Measurements from ENCODE around the gene CASZ1. TPM values are rescaled to one million over a fixed set of nuclear protein-coding genes. Genes with fewer than 3 reads are reported as not detected.

CASZ1 gene
- total and polyA plus RNA-seq, 2 experiments from 2014 or later, result 6.2 to 6.7 TPM

DNA sequence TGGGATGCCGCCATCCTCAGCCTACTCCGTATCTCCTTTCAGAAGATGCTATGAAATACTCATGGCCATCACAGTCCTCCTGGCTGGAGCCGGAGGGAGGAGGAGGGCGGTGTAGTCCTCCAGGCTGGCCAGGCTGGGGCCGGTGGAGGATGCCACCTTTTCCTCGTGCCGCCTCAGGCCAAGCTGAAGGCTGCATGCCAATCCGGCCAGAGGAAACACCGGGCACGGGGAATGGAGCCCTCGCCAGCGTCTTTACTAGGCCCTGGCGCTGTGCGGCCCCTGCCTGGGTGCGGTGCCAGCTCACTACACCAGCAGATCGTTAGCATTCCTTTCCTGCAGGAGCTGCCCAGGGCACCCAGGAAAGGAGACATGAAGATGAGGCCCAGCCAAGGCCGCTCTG lies 70.1 kb downstream of the CASZ1 start:
- Histone ChIP-seq H3K27ac (ENCODE audit: low read depth) (no peak overlapping the region), H4K20me1 (replicated peaks; ENCODE audit: insufficient read depth) (no peaks in the 10 kb centered on the region), H3K4me3 (no peak overlapping the region), H3K4me1 (ENCODE audit: insufficient read depth) (peaks cover 6% of the 10 kb centered on the region; the same call in 1 of the 2 replicates), H3F3A (replicated peaks; ENCODE audit: low read depth) (0 out of 2 replicates have a peak, but pooled peaks cover 5% of the 10 kb centered on the region), H3K4me2 (no peak overlapping the region), H3K9me2 (ENCODE audit: insufficient read depth) (no peaks in the 10 kb centered on the region), H3K36me3 (ENCODE audit: insufficient read depth) (no peaks in the 10 kb centered on the region), H3K79me2 (replicated peaks; ENCODE audit: insufficient read depth) (no peaks in the 10 kb centered on the region), H2AFZ (no peak overlapping the region), H3K27me3 (ENCODE audit: insufficient read depth) (no peaks in the 10 kb centered on the region)
- DNase-seq (ENCODE audit: low spot score) (no peak), ATAC-seq (no peak)
- Mint-ChIP-seq H3K4me3 (no peak overlapping the region), H3K36me3 (ENCODE audit: low read depth) (no peaks in the 10 kb centered on the region), H3K9me3 (no peaks in the 10 kb centered on the region), H3K27me3 (ENCODE audit: insufficient read depth, low read depth, poor library complexity) (peaks cover 2% of the 10 kb centered on the region), H3K4me1 (peaks cover 27% of the 10 kb centered on the region), H3K27ac (no peak overlapping the region)
- TF ChIP-seq STAT1 (IDR thresholded peaks at IDR 0.05; ENCODE audit: unreplicated experiment), result no peak
- no peak for TF ChIP-seq NANOG (IDR thresholded peaks at IDR 0.05; ENCODE audit: borderline replicate concordance)
- TF ChIP-seq EZH2 (IDR thresholded peaks at IDR 0.05; ENCODE audit: low read depth, unreplicated experiment), result no peak
- TF ChIP-seq, protein P1, sequence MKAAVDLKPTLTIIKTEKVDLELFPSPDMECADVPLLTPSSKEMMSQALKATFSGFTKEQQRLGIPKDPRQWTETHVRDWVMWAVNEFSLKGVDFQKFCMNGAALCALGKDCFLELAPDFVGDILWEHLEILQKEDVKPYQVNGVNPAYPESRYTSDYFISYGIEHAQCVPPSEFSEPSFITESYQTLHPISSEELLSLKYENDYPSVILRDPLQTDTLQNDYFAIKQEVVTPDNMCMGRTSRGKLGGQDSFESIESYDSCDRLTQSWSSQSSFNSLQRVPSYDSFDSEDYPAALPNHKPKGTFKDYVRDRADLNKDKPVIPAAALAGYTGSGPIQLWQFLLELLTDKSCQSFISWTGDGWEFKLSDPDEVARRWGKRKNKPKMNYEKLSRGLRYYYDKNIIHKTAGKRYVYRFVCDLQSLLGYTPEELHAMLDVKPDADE (IDR thresholded peaks at IDR 0.05), result no peak
- TF ChIP-seq, protein P2, sequence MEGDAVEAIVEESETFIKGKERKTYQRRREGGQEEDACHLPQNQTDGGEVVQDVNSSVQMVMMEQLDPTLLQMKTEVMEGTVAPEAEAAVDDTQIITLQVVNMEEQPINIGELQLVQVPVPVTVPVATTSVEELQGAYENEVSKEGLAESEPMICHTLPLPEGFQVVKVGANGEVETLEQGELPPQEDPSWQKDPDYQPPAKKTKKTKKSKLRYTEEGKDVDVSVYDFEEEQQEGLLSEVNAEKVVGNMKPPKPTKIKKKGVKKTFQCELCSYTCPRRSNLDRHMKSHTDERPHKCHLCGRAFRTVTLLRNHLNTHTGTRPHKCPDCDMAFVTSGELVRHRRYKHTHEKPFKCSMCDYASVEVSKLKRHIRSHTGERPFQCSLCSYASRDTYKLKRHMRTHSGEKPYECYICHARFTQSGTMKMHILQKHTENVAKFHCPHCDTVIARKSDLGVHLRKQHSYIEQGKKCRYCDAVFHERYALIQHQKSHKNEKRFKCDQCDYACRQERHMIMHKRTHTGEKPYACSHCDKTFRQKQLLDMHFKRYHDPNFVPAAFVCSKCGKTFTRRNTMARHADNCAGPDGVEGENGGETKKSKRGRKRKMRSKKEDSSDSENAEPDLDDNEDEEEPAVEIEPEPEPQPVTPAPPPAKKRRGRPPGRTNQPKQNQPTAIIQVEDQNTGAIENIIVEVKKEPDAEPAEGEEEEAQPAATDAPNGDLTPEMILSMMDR (conservative IDR thresholded peaks at IDR 0.05; ENCODE audit: low read depth in 2 of 2), result no peak
- no peak for TF ChIP-seq POLR2AphosphoS5 (IDR thresholded peaks at IDR 0.05; ENCODE audit: low read depth)
- TF ChIP-seq JUNB (IDR thresholded peaks at IDR 0.05; ENCODE audit: unreplicated experiment), result no peak
- TF ChIP-seq, protein P3, sequence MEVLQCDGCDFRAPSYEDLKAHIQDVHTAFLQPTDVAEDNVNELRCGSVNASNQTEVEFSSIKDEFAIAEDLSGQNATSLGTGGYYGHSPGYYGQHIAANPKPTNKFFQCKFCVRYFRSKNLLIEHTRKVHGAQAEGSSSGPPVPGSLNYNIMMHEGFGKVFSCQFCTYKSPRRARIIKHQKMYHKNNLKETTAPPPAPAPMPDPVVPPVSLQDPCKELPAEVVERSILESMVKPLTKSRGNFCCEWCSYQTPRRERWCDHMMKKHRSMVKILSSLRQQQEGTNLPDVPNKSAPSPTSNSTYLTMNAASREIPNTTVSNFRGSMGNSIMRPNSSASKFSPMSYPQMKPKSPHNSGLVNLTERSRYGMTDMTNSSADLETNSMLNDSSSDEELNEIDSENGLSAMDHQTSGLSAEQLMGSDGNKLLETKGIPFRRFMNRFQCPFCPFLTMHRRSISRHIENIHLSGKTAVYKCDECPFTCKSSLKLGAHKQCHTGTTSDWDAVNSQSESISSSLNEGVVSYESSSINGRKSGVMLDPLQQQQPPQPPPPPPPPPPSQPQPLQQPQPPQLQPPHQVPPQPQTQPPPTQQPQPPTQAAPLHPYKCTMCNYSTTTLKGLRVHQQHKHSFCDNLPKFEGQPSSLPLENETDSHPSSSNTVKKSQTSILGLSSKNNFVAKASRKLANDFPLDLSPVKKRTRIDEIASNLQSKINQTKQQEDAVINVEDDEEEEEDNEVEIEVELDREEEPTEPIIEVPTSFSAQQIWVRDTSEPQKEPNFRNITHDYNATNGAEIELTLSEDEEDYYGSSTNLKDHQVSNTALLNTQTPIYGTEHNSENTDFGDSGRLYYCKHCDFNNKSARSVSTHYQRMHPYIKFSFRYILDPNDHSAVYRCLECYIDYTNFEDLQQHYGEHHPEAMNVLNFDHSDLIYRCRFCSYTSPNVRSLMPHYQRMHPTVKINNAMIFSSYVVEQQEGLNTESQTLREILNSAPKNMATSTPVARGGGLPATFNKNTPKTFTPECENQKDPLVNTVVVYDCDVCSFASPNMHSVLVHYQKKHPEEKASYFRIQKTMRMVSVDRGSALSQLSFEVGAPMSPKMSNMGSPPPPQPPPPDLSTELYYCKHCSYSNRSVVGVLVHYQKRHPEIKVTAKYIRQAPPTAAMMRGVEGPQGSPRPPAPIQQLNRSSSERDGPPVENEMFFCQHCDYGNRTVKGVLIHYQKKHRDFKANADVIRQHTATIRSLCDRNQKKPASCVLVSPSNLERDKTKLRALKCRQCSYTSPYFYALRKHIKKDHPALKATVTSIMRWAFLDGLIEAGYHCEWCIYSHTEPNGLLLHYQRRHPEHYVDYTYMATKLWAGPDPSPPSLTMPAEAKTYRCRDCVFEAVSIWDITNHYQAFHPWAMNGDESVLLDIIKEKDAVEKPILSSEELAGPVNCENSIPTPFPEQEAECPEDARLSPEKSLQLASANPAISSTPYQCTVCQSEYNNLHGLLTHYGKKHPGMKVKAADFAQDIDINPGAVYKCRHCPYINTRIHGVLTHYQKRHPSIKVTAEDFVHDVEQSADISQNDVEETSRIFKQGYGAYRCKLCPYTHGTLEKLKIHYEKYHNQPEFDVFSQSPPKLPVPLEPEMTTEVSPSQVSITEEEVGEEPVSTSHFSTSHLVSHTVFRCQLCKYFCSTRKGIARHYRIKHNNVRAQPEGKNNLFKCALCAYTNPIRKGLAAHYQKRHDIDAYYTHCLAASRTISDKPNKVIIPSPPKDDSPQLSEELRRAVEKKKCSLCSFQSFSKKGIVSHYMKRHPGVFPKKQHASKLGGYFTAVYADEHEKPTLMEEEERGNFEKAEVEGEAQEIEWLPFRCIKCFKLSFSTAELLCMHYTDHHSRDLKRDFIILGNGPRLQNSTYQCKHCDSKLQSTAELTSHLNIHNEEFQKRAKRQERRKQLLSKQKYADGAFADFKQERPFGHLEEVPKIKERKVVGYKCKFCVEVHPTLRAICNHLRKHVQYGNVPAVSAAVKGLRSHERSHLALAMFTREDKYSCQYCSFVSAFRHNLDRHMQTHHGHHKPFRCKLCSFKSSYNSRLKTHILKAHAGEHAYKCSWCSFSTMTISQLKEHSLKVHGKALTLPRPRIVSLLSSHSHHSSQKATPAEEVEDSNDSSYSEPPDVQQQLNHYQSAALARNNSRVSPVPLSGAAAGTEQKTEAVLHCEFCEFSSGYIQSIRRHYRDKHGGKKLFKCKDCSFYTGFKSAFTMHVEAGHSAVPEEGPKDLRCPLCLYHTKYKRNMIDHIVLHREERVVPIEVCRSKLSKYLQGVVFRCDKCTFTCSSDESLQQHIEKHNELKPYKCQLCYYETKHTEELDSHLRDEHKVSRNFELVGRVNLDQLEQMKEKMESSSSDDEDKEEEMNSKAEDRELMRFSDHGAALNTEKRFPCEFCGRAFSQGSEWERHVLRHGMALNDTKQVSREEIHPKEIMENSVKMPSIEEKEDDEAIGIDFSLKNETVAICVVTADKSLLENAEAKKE (CRISPR knock-in tag; IDR thresholded peaks at IDR 0.05), result no peak
- no peak for TF ChIP-seq CREB1 (CRISPR knock-in tag; IDR thresholded peaks at IDR 0.05; ENCODE audit: low read depth)
- TF ChIP-seq, protein P4, sequence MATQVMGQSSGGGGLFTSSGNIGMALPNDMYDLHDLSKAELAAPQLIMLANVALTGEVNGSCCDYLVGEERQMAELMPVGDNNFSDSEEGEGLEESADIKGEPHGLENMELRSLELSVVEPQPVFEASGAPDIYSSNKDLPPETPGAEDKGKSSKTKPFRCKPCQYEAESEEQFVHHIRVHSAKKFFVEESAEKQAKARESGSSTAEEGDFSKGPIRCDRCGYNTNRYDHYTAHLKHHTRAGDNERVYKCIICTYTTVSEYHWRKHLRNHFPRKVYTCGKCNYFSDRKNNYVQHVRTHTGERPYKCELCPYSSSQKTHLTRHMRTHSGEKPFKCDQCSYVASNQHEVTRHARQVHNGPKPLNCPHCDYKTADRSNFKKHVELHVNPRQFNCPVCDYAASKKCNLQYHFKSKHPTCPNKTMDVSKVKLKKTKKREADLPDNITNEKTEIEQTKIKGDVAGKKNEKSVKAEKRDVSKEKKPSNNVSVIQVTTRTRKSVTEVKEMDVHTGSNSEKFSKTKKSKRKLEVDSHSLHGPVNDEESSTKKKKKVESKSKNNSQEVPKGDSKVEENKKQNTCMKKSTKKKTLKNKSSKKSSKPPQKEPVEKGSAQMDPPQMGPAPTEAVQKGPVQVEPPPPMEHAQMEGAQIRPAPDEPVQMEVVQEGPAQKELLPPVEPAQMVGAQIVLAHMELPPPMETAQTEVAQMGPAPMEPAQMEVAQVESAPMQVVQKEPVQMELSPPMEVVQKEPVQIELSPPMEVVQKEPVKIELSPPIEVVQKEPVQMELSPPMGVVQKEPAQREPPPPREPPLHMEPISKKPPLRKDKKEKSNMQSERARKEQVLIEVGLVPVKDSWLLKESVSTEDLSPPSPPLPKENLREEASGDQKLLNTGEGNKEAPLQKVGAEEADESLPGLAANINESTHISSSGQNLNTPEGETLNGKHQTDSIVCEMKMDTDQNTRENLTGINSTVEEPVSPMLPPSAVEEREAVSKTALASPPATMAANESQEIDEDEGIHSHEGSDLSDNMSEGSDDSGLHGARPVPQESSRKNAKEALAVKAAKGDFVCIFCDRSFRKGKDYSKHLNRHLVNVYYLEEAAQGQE (IDR thresholded peaks at IDR 0.05; ENCODE audit: unreplicated experiment), result no peak
- no peak for TF ChIP-seq EZH2phosphoT487 (IDR thresholded peaks at IDR 0.05; ENCODE audit: unreplicated experiment)
- TF ChIP-seq ZNF114 (CRISPR knock-in tag; IDR thresholded peaks at IDR 0.05), result no peak
- no peak for TF ChIP-seq ZNF331 (CRISPR knock-in tag; IDR thresholded peaks at IDR 0.05; ENCODE audit: low read depth)
